NB4 (cell line): Measurements from ENCODE around the gene SDHB.

Experiments
- POLR2A ChIP-seq: IDR thresholded peaks from 2 replicates; pipeline ENCODE4 v1.6.1; 2011; ENCODE audit warnings: mild to moderate bottlenecking; ENCODE audit not compliant: insufficient read length; ENCODE audit errors: extremely low read depth
- TF ChIP-seq, protein P1 (sequence below): IDR thresholded peaks from one replicate; pipeline ENCODE4 v1.5.1; 2012; ENCODE audit warnings: low read depth, low read length

GRCh38 chr1:17008208-17008855 lies 45.5 kb downstream of the SDHB start:
- TF ChIP-seq, protein P1, sequence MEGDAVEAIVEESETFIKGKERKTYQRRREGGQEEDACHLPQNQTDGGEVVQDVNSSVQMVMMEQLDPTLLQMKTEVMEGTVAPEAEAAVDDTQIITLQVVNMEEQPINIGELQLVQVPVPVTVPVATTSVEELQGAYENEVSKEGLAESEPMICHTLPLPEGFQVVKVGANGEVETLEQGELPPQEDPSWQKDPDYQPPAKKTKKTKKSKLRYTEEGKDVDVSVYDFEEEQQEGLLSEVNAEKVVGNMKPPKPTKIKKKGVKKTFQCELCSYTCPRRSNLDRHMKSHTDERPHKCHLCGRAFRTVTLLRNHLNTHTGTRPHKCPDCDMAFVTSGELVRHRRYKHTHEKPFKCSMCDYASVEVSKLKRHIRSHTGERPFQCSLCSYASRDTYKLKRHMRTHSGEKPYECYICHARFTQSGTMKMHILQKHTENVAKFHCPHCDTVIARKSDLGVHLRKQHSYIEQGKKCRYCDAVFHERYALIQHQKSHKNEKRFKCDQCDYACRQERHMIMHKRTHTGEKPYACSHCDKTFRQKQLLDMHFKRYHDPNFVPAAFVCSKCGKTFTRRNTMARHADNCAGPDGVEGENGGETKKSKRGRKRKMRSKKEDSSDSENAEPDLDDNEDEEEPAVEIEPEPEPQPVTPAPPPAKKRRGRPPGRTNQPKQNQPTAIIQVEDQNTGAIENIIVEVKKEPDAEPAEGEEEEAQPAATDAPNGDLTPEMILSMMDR = no peak
- TF ChIP-seq POLR2A = no peak
